NCI-H1092 treated with DMSO at 0.1 percent for 48 hours (cell line): ENCODE data around the gene GDPD1.
A peak's percentile ranks its signal among the peaks of the same experiment; 100 is the strongest.
"Not testable (repeated sequence)": the region's sequence is repeated elsewhere in the genome, so short reads cannot be mapped to it uniquely, and the experiment has no call there.

Experiments used
- DNase-seq: peaks from one replicate; lab custom pipeline; 2025; lab: John Stamatoyannopoulos, UW

GDPD1 gene

GRCh38 chr17:59244081-59244480 lies 23.8 kb downstream of the GDPD1 start:
- no peak for DNase-seq

- no peak for DNase-seq
These were observed 34.4 kb downstream of the GDPD1 start for GRCh38 chr17:59254742-59255141.

- DNase-seq = no peak
These were observed 36.8 kb downstream of the GDPD1 start for GRCh38 chr17:59257101-59257500.

GRCh38 chr17:59260722-59261121 lies 40.4 kb downstream of the GDPD1 start:
- no peak for DNase-seq

GRCh38 chr17:59266745-59267144 lies 46.4 kb downstream of the GDPD1 start:
- no peak for DNase-seq

GRCh38 chr17:59267776-59268175 lies 47.5 kb downstream of the GDPD1 start:
- DNase-seq = no peak

GRCh38 chr17:59275618-59276017 lies 55.3 kb downstream of the GDPD1 start:
- DNase-seq = no peak

- DNase-seq = no peak
These were observed 56.7 kb downstream of the GDPD1 start for GRCh38 chr17:59277031-59277430.

GRCh38 chr17:59278406-59278805 lies 58.1 kb downstream of the GDPD1 start:
- DNase-seq = no peak

GRCh38 chr17:59284317-59284716 lies 64.0 kb downstream of the GDPD1 start:
- no peak for DNase-seq

- no peak for DNase-seq
These were observed 67.1 kb downstream of the GDPD1 start for GRCh38 chr17:59287452-59287851.

GRCh38 chr17:59287891-59288290 lies 67.6 kb downstream of the GDPD1 start:
- DNase-seq = no peak

- no peak for DNase-seq
These were observed 69.6 kb downstream of the GDPD1 start for GRCh38 chr17:59289981-59290301.

GRCh38 chr17:59290302-59290998 lies 70.1 kb downstream of the GDPD1 start:
- not testable (repeated sequence) for DNase-seq

- DNase-seq = no peak
These were observed 71.8 kb downstream of the GDPD1 start for GRCh38 chr17:59292174-59292523.

GRCh38 chr17:59296190-59296589 lies 75.9 kb downstream of the GDPD1 start:
- DNase-seq = no peak

- DNase-seq = no peak
These were observed 78.2 kb downstream of the GDPD1 start for GRCh38 chr17:59298521-59298920.

- no peak for DNase-seq
These were observed 79.2 kb downstream of the GDPD1 start for GRCh38 chr17:59299400-59300092.

- DNase-seq = no peak
These were observed 80.6 kb downstream of the GDPD1 start for GRCh38 chr17:59300941-59301340.

- no peak for DNase-seq
These were observed 84.5 kb downstream of the GDPD1 start for GRCh38 chr17:59304811-59305210.

- DNase-seq = no peak
These were observed 90.1 kb downstream of the GDPD1 start for GRCh38 chr17:59310263-59310920.

GRCh38 chr17:59311051-59311468 lies 90.7 kb downstream of the GDPD1 start:
- DNase-seq = peak; percentile 77

- DNase-seq = not testable (repeated sequence)
These were observed 91.2 kb downstream of the GDPD1 start for GRCh38 chr17:59311521-59311920.
